HG03432 (cell line): ENCODE measurements around the gene WBP11.
"Not testable (repeated sequence)": the region's sequence is repeated elsewhere in the genome, so short reads cannot be mapped to it uniquely, and the experiment has no call there.

ENCODE experiments used
- ATAC-seq: cut with Tn5 transposase; IDR thresholded peaks from one replicate; pipeline ENCODE4 v1.9.1; 2021; ENCODE audit warnings: mild to moderate bottlenecking, moderate library complexity; ENCODE audit not compliant: unreplicated experiment

The WBP11 gene

DNA sequence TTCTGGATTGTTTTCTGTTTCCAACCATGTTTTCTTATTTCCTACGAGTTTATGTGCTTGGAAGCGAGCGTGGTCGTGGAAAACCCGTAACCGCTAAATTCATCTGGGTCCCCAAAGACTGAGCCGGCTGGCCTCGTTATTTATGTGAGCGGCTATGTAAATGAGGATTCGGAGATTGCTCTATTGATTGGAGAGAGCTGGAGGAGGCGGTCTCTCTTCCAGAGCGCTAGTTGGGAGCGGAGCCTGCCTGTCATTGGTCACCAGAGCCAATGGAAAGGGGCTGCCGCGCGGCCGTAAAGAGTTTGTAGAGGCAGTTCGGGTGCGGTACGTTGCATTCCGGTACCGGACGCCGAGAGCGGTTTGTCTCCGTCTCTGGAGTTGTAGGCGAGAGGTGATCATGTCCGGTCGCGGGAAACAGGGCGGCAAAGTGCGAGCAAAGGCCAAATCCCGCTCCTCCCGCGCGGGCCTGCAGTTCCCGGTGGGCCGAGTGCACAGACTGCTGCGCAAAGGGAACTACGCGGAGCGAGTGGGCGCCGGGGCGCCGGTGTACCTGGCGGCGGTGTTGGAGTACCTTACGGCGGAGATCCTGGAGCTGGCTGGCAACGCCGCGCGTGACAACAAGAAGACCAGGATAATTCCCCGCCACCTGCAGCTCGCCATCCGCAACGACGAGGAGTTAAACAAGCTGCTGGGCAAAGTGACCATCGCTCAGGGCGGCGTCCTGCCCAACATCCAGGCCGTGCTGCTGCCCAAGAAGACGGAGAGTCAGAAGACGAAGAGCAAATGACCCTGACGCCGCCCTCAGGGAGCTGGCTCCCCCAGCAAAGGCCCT, 29.0 kb downstream of the WBP11 start:
- peak; percentile 60 for ATAC-seq

DNA sequence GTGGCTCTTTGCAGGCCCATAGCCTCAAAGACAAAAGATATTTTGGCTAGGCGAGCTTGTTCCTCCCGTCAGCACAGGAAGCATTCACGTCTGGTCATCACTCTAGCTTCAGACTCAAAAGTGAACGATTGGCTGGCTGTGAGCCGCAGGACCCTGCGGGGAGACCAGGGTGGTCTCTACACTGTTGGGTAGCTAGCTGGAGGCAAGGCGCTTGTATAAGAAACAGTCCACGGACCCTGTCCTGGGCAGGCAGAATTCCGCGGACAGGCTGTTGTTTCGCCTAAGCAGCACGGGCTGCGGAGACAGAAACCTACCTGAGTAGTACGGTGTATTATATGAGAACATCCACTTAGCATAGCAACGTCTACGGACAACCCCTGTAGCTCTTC, 29.6 kb downstream of the WBP11 start:
- peak; percentile 9 for ATAC-seq

DNA sequence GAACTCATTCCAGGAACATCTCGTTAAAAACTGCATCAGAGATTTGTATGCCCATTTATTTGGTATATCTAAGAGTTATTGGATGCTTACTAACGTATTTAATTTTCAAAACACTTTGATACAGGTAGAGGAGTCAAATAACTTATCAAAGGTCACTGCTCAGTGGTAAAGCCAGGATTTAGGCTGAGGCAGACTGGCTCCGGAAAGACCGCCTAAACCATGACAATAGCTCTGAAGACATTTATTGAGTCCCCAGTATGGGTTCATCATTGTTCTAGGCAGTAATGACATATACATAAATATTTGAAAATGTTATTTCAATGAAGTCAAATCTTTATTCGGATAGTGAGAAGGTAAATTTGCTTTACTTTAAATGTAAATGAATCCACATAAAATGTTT, 30.3 kb downstream of the WBP11 start:
- ATAC-seq, result no peak

DNA sequence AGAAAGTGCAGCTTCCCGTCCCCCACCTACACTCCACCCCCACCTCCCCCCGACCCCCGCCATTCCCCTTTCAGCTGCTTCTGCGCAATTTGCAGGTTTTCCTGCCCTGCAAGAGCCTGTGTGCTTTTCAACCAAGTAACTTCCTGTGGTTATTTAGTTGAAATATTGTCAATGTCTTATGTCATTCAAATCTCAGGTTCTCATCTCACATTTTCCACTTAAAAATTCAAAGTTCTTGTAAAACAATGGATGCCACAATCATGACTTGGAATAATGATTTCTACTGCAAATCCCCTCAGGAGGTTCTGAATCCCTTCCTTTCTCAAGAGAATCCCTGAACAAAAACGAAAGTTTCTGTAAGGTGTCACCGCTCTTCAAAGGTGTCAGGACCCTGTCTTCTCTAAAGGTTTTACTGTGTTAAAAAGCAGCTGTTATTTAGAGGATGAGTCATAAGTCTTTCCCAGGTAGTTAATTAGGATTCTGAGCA, 31.6 kb downstream of the WBP11 start:
- no peak for ATAC-seq

DNA sequence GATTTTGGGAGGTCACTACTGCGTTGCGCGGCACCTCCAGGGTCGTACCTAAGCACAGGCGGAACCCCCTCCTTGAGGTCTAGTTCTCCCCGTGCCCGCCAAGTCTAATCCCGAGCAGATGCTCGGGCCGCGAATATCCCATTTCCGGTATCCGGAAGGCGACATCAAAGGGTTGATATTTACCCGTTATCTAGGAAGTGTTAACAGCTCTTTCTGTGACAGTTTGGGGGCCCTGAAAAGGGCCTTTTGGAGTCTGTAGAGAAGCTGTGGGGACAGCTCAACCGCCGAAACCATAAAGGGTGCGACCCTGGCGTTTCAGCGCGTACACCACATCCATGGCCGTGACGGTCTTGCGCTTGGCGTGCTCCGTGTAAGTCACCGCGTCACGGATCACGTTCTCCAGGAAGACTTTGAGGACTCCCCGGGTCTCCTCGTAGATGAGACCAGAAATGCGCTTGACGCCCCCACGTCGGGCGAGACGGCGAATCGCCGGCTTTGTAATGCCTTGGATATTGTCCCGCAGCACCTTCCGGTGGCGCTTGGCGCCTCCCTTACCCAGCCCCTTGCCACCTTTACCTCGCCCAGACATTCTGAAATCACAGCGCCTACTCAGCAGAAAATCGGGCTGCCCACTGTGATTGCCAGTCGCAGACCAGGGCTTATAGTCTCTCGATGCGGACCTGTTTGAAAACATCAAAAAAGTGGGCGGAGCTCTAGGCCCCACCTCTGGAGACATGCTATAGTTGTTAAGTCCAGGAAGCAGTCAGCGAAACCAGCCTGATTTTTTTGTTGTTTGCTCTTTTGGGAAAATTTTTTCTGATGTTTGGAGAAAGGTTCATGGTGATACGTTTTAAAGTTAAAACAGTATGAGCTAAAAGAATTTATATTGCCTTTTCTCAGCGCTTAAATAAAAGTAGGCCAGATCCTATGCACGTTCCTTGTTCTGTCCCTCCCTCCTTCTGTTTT, 32.5 kb downstream of the WBP11 start:
- peak; percentile 29 for ATAC-seq

DNA sequence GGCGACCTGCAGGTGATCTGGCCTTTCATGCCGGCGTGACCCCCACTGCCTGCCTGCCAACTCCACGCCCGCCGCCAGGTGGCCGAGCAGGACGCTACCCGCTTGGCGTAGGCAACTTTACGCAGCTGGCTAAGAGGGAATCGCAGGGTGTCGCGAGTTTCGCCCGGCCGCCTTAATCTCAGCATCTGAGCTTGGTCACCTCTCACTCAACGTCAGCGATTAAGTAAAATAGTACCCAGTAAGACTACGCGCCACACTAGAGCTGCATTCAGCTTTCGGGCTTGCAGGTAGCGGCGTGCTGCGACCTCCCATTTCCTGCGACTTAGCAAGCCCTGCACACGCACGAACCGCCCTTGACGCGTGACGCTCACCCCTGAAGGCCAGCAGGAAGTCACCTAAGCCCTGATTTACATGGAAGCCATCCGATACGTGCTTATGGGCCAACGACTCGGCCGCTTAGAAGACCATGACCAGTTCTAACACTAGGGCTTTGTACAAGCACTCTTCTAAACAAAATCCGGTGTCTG, 33.2 kb downstream of the WBP11 start:
- peak; percentile 47 for ATAC-seq

DNA sequence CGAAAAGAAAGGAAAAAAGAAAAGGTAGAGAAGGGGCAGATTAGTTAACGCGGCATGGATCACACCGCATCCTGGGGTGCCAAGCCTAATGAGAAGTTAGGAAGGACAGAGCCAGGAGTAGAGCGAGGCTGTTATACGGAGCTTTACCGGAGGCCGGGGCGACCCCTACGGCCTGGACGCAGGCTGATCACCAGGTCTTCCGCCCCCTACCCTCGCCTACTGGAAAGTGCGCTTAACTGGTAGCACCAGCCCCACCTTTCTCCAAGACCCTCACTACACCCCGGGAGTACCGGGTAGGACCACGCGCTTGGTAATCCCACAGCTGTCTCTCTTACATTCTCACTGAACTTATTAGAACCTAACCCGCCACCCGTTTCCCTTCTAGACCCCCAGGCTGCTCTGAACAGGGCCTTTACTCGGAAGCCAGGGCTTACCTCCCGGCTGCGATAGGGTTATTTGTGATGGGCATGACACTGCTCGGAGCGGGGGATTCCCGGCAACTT, 33.8 kb downstream of the WBP11 start:
- ATAC-seq, result peak; percentile 4

DNA sequence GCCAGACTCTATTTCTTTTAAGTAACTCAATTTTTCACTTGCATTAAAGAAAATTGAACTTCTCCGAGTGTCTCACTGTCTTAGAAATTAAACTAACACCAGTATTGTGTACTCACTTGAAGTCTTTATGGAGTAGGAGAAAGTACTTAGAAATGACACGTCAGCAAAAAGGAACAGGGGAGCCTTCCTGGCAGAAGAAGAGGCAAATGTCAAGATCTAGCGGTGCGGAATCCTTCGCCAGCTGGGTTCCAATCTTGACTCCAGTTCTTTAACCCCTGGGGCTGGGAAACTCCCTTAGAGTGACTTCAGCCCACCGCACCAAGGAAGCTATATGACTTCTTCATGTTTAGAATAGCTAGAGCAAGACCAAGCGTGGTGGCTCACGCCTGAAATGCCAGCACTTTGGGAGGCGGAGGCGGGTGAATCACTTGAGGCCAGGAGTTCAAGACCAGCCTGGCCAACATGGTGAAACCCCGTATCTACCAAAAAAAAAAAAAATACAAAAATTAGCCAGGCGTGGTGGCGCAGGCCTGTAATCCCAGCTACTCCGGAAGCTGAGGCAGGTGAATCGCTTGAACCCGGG, 34.4 kb downstream of the WBP11 start:
- ATAC-seq, result no peak

DNA sequence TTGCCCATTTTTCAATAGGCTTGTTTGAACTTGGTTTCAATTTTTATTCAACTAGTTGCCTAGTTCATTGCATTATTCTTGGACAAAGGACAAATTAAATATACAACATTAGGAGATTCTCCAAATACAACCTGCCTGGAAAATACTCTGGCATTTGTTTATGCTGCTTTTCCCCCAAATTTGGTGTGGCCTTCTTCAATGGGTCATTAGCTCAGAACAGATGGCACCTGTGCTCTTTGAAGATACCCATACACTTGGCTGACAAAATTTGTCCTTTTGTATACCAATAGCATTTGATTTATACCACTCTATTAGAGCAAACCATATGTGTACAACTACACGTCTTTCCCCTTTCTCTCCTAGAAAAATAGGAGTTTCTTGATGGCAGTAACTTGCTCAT, 35.7 kb downstream of the WBP11 start:
- ATAC-seq, result no peak

DNA sequence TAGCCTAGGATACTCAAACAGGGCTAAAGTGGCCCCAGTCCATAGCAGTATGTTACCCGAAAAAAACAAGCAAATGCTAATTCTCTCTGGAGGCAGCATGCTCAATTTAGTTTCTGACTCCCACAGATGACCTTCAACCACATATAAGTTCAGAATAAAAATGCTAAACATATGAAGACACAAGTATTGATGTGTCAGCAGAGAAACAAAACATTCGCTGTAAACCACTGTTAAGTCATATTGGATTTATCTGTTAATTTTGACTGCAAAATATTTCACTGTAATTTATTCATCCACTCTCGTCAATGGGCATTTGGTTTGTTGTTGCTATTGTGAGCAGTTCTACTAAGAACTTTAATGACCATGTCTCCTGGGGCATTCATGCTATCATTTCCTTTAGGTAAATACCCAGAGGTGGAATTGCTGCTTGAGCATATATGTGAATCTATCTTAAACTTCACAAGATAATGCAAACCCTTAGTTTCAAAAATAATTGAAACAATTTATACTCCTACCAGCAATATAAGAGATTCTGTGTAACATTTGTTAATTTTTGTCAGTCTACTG, 36.5 kb downstream of the WBP11 start:
- no peak for ATAC-seq

DNA sequence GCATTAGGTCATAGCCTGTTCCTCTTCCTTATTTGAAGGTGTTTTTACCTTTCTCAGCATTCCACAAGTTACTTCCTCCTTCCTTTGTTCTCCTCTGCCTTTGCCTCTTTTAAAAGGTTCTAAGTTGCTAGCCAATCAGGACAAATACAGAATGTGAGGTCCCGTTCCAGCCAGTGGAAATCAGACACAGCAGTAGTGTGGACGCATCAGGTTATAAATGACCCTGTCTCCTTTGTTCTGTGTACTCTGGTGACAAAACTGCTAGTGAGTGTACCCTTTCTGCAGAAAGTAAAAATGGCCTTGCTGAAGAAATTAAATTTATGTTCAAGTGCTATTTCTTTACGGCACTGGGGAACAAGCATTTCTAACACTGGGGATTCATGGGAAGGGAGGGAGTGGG, 37.3 kb downstream of the WBP11 start:
- not testable (repeated sequence) for ATAC-seq

DNA sequence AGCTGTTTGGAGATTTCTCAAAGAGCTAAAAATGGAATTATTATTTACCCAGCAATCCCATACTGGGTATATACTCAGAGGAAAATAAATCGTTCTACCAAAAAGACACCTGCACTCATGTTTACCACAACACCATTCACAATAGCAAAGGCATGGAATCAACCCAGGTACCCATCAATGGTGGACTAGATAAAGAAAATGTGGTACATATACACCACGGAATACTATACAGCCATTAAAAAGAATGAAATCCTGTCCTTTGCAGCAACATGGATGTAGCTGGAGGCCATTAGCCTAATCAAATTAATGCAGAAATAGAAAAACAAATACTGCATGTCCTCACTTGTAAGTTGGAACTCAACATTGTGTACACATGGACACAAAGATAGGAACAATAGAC, 37.9 kb downstream of the WBP11 start:
- no peak for ATAC-seq

DNA sequence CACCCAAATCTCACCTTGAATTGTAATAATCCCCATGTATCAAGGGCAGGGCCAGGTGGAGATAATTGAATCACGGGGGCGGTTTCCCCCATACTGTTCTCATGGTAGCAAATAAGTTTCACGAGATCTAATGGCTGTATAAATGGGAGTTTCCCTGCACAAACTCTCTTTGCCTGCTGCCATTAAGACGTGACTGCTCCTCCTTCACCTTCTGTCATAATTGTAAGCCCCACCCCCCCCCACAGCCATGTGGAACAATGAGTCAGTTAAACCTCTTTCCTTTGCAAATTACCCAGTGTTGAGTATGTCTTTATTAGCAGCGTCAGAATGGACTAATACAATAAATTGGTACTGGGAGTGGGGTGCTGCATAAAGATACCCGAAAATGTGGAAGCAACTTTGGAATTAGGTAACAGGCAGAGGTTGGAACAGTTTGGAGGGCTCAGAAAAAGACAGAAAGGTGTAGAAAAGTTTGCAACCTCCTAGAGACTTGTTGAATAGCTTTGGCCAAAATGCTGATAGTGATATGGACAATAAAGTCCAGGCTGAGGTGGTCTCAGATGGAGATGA, 43.5 kb downstream of the WBP11 start:
- not testable (repeated sequence) for ATAC-seq

DNA sequence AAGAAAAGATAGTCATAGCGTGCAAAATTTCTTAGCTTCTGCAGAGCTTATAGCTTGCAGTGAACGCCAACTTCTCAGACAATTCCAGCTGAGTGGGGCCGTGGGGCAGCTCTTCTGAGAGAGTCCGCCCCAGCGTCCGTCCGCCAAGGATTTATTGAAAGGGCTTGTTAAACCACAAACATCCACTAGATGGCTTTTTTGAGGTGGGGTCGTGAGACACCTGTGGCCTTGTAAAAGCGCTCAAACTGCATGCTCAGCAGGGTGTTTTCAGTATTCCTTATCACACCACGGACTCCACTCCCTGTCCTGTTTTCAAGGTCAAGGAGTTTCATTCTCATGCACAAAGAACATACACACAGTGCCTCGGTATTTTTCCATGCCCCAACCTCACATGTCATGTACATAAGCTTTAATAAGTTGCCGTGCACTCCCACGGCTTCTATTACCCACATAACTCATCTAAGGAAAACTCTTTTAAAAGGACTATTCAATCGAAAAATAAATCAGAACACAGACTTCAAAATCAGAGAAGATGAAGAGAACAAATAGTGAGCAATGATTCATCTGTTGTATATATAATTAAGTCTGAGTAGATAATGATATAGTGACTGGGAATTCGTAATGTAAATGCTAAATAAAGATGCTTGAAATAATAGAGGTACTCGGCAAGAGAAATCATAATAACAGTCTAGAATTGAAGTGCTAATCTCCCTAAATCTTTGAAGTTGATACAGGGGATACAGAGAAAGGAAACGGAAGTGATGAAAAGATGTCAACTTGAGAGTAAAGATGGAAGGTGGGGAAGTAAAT, 46.7 kb downstream of the WBP11 start:
- no peak for ATAC-seq

DNA sequence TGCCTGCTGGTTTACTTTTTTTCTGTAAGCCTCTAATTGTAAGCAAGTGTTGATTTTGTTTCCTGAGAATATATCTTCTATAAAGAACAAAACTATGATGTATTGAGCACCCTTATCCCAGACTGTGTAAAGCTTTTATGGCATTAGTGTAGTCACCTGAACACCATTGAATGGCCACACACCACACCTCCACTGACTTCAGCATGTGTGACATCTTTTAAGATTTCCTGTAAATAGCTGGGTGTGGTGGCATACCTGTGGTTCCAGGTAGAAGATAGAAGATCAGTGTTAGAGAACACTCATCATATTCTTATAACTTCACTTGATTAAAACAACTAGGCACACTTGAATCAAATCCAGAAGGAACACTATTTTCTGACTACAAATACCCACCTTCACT, 51.3 kb downstream of the WBP11 start:
- ATAC-seq, result no peak

DNA sequence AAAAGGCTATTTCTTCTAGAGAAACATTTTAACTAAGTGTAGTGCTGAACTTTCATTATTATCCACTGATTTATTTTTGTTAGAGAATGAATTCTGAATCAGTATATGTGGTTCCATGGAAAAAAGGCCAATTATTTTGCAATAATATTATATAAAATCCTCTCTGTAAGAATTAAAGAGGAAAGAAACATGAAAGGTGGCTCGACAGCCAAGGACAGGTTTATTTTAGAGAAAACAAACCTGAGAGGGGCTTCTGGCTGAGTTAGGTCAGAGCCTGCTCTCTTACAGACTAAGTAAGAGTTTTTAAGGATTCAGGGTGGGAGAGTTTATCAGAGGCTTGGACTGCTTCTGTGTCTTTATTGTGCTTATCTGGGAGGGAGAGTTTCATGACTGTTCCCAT, 60.2 kb downstream of the WBP11 start:
- no peak for ATAC-seq

DNA sequence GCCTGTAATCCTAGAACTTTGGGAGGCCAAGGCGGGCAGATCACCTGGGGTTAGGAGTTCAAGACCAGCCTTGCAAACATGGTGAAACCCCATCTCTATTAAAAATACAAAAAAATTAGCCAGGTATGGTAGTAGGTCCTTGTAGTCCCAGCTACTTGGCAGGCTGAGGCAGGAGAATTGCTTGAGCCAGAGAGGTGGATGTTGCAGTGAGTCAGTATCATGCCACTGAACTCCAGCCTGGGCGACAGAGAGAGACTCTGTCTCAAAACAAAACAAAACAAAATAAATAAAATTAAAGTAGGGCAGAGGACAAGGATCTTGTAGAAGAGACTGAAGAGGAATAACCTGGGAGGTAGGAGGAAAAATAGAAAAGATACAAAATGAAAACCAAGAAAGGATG, 61.3 kb downstream of the WBP11 start:
- ATAC-seq, result no peak

DNA sequence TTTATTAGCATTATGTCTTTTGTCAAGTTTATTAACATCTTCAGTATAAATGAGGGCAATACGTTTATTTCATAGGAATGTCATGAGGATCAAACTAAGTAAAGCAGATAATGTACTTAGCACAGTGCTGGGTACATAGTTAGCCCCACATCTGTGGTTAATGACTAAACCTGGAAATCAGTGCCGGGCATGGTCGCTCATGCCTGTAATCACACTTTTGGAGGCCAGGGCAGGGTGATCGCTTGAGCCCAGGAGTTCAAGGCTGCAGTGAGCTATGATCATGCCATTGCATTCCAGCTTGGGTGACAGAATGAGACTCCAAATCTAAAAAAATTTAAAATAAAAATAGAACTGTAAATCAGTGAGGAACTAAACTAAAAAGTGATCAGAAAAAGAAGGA, 62.1 kb downstream of the WBP11 start:
- ATAC-seq, result no peak

DNA sequence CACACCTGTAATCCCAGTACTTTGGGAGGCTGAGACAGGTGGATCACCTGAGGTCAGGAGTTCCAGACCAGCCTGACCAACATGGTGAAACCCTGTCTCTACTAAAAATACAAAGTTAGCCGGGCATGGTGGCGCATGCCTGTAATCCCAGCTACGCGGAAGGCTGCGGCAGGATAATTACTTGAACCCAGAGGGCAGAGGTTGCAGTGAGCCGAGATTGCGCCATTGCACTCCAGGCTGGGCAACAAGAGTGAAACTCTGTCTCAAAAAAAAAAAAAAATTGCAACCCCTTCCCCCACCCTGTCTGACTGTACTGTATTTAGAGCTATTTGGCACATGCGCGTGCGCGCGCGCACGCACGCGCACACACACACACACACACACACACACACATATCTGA, 66.8 kb downstream of the WBP11 start:
- not testable (repeated sequence) for ATAC-seq
